IMR-90 (cell line): ENCODE data around the gene DNAH5.

Source experiments
- BHLHE40 ChIP-seq: fragments of 150-350 bp; IDR thresholded peaks from 2 replicates; pipeline ENCODE4 v1.6.1; 2016; ENCODE audit warnings: mild to moderate bottlenecking, low read depth, low read length
- CEBPB ChIP-seq: IDR thresholded peaks from 2 replicates; pipeline ENCODE4 v1.6.1; 2012; ENCODE audit warnings: low read depth, low read length, improper control_type of control experiment
- CHD1 ChIP-seq: IDR thresholded peaks from 2 replicates; pipeline ENCODE4 v1.6.1; 2012; ENCODE audit warnings: low read depth, low read length, improper control_type of control experiment
- CTCF ChIP-seq: conservative IDR thresholded peaks from 2 replicates; pipeline ENCODE4 v1.5.1; 2012; ENCODE audit warnings: mild to moderate bottlenecking, low read depth, low read length, improper control_type of control experiment
- FOS ChIP-seq: fragments of 150-350 bp; IDR thresholded peaks from 2 replicates; pipeline ENCODE4 v1.6.1; 2016; ENCODE audit warnings: low read depth, low read length
- MAFK ChIP-seq: IDR thresholded peaks from 2 replicates; pipeline ENCODE4 v1.6.1; 2012; ENCODE audit warnings: low read depth, low read length, improper control_type of control experiment
- MXI1 ChIP-seq: IDR thresholded peaks from 2 replicates; pipeline ENCODE4 v1.6.1; 2012; ENCODE audit warnings: low read depth, mild to moderate bottlenecking, low read length, moderate library complexity, borderline replicate concordance
- POLR2A ChIP-seq: IDR thresholded peaks from 2 replicates; pipeline ENCODE4 v1.6.1; 2012; ENCODE audit warnings: mild to moderate bottlenecking, low read depth, low read length
- RAD21 ChIP-seq: IDR thresholded peaks from 2 replicates; pipeline ENCODE4 v1.6.1; 2012; ENCODE audit warnings: low read length, improper control_type of control experiment
- RFX5 ChIP-seq: IDR thresholded peaks from 2 replicates; pipeline ENCODE4 v1.8.0; 2012; ENCODE audit warnings: low read depth, mild to moderate bottlenecking, low read length, moderate library complexity
- SMC3 ChIP-seq: fragments of 150-350 bp; IDR thresholded peaks from 2 replicates; pipeline ENCODE4 v1.6.1; 2016; ENCODE audit warnings: low read depth, mild to moderate bottlenecking, antibody characterized with exemption, low read length, moderate library complexity
- USF2 ChIP-seq: fragments of 150-350 bp; IDR thresholded peaks from 2 replicates; pipeline ENCODE4 v1.6.1; 2017; ENCODE audit warnings: mild to moderate bottlenecking, antibody characterized with exemption, low read length, low read depth

GRCh38 chr5:13975246-13975645, 30.8 kb upstream of the DNAH5 start:
- no peak for TF ChIP-seq CTCF
- no peak for TF ChIP-seq USF2
- no peak for TF ChIP-seq RAD21
- no peak for TF ChIP-seq POLR2A
- TF ChIP-seq SMC3 = no peak
- no peak for TF ChIP-seq CHD1
- TF ChIP-seq MAFK = no peak
- TF ChIP-seq RFX5 = no peak
- TF ChIP-seq BHLHE40 = no peak
- no peak for TF ChIP-seq FOS
- no peak for TF ChIP-seq CEBPB
- no peak for TF ChIP-seq MXI1
